Brain microvascular endothelial cell (primary cell): ENCODE data around the gene KCTD3.

Source experiments
- DNase-seq: peaks from one replicate; pipeline ENCODE4 v3.0.0-alpha.2; 2020
- H3K27ac ChIP-seq: fragments of 250-450 bp; sonication (Bioruptor Pico); 2 replicates; pipeline ENCODE4 v1.5.1; 2020; ENCODE audit warnings: mild to moderate bottlenecking, moderate library complexity
- H3K27me3 ChIP-seq: fragments of 250-450 bp; sonication (Bioruptor Pico); replicated peaks from 2 replicates; pipeline ENCODE4 v1.5.1; 2020; ENCODE audit warnings: mild to moderate bottlenecking
- H3K36me3 ChIP-seq: fragments of 250-450 bp; sonication (Bioruptor Pico); replicated peaks from 2 replicates; pipeline ENCODE4 v1.5.1; 2020; ENCODE audit warnings: mild to moderate bottlenecking
- H3K4me3 ChIP-seq: 2 replicates; pipeline ENCODE4 v1.5.1; 2011; ENCODE audit warnings: low read depth, mild to moderate bottlenecking, control low read depth, low read length, moderate library complexity
- CTCF ChIP-seq: IDR thresholded peaks from 2 replicates; pipeline ENCODE4 v1.5.1; 2011; ENCODE audit warnings: low read depth, mild to moderate bottlenecking, moderate library complexity, low read length, control low read depth, inconsistent platforms; ENCODE audit errors: missing control alignments
- in situ Hi-C: cut with HindIII; loops from 2 replicates; pipeline ENCODE4 v1.10.0; 2017; ENCODE audit warnings: low sequenced_read_pairs, low pct_ligation_motif_present

KCTD3 gene

GRCh38 chr1:215661033-215661432 lies 93.9 kb downstream of the KCTD3 start:
- Histone ChIP-seq H3K27me3 (no peaks in the 10 kb centered on the region), H3K27ac (no peak overlapping the region), H3K4me3 (no peak overlapping the region), H3K36me3 (no peaks in the 10 kb centered on the region)
- no peak for TF ChIP-seq CTCF
- in situ Hi-C loops = no loop called here
- DNase-seq = no peak

- Histone ChIP-seq H3K27me3 (no peaks in the 10 kb centered on the region), H3K36me3 (no peaks in the 10 kb centered on the region), H3K4me3 (no peak overlapping the region), H3K27ac (no peak overlapping the region)
- DNase-seq = peak; percentile 24
- no peak for TF ChIP-seq CTCF
- in situ Hi-C loops = no loop called here
These were observed 98.1 kb downstream of the KCTD3 start for GRCh38 chr1:215665215-215665614.

GRCh38 chr1:215667761-215668160 lies 100.7 kb downstream of the KCTD3 start:
- no peak overlapping the region for H3K27ac ChIP-seq
- no peaks in the 10 kb centered on the region for H3K27me3 ChIP-seq
- no peaks in the 10 kb centered on the region for H3K36me3 ChIP-seq
- in situ Hi-C loops = no loop called here
- no peak overlapping the region for H3K4me3 ChIP-seq
- no peak for TF ChIP-seq CTCF
- DNase-seq = no peak

- H3K27ac ChIP-seq = no peak overlapping the region
- in situ Hi-C loops = no loop called here
- DNase-seq = no peak
- no peak overlapping the region for H3K4me3 ChIP-seq
- H3K27me3 ChIP-seq = no peaks in the 10 kb centered on the region
- no peaks in the 10 kb centered on the region for H3K36me3 ChIP-seq
- TF ChIP-seq CTCF = no peak
These were observed 102.8 kb downstream of the KCTD3 start for GRCh38 chr1:215669806-215670491.
